Ovary (tissue), 9 donors: ENCODE data around the gene FHOD3. TPM values are rescaled to one million over a fixed set of nuclear protein-coding genes. Genes with fewer than 3 reads are reported as not detected.

Experiments used
- DNase-seq, 5 donors: peaks; one replicate each; pipeline ENCODE4 v3.0.0-alpha.2; 2019 to 2020
- H3K27ac ChIP-seq, 2 donors: fragments of 200-600 bp; one replicate each; pipeline versions ENCODE4 v1.5.1 to v1.8.0; 2019 to 2022
- H3K27me3 ChIP-seq: fragments of 200-600 bp; one replicate; pipeline ENCODE4 v1.8.0; 2022
- H3K36me3 ChIP-seq: fragments of 200-600 bp; sonication (generic); one replicate; pipeline ENCODE4 v1.5.1; 2019
- H3K4me1 ChIP-seq: one replicate; pipeline ENCODE4 v1.8.1; 2013; ENCODE audit warnings: mild to moderate bottlenecking, moderate library complexity; ENCODE audit not compliant: insufficient read depth
- H3K4me3 ChIP-seq: fragments of 200-600 bp; sonication (generic); one replicate; pipeline ENCODE4 v1.5.1; 2017
- H3K9me3 ChIP-seq, 2 donors: fragments of 200-600 bp in 1 of 2; sonication (generic) in 1 of 2; one replicate each; pipeline versions ENCODE4 v1.5.1 to v1.8.1; 2013 to 2019; ENCODE audit warnings: mild to moderate bottlenecking in 1 of 2, moderate library complexity in 1 of 2
- EP300 ChIP-seq: sonication (generic); formaldehyde crosslinking; IDR thresholded peaks from one replicate; pipeline ENCODE4 v1.6.1; 2017; ENCODE audit warnings: antibody characterized with exemption
- POLR2A ChIP-seq: fragments of 450-650 bp; IDR thresholded peaks from one replicate; pipeline ENCODE4 v1.6.1; 2017; ENCODE audit warnings: antibody characterized with exemption, mild to moderate bottlenecking, moderate library complexity
- WGBS, 3 donors: extraction: QIAGEN DNeasy Blood & Tissue Kit in 1 of 3; methylation state at CpG; one replicate each; pipeline versions ENCODE4 v1.1.5 to v1.1.7; 2013 to 2017; 5-methylcytosine and 5-hydroxymethylcytosine counted together
- intact Hi-C, 4 donors: fragments of 100-400 bp; cut with DNase I; formaldehyde crosslinking; loops; one replicate each; pipeline versions ENCODE4 v1.11.0 to v1.15.1; 2022 to 2023
- polyA plus RNA-seq, 2 donors: library from polyadenylated mRNA; stranded (reverse); fragments of 200-250 nt in 1 of 2; fragments of 350-450 nt in 1 of 2; fragmentation: Illumina TruSeq in 1 of 2; extraction: RNeasy Lipid Tissue Mini Kit (QIAGEN cat#74804) in 1 of 2; gene quantifications; one replicate each; pipeline ENCODE4 v1.2.3, GENCODE V29; 2013 to 2014
- total RNA-seq, 7 donors: library from RNA; depleted of rRNA in 2 of 7; stranded (reverse); fragments of >200 nt in 2 of 7; fragmentation: NEBNext Ultra II Directional in 3 of 7; extraction: Animal tissue kit (Norgen Biotek cat#: 25700) in 3 of 7; gene quantifications; one replicate each; pipeline versions ENCODE4 v1.1.0 to v1.2.4, GENCODE V29; 2016 to 2023
- TF ChIP-seq, protein P1 (sequence below), 3 donors: fragments of 450-650 bp in 2 of 3; fragments of 200-600 bp in 1 of 3; IDR thresholded peaks; one replicate each; pipeline versions ENCODE4 v1.5.1 to v1.8.0; 2016 to 2022; ENCODE audit warnings: antibody characterized with exemption in 3 of 3, mild to moderate bottlenecking in 1 of 3
- donor health status: DM: no; HTN: no; CAD: no; lungs with moderate emphysema.
- donor health status: DM: no; HTN: no; CAD: no.
- donor health status: Bipolar disorder and iron deficiency.
- donor health status: DM: yes; HTN: yes; CAD: no.
- donor health status: DM: no; HTN: no; CAD: no.
- donor health status: DM: yes; HTN: yes; CAD: no.

FHOD3 gene
- total and polyA plus RNA-seq, 9 donors: 3.5 to 62.5 (median 11.0) TPM

- no peak overlapping the region for H3K4me3 ChIP-seq
- intact Hi-C loops: no loop called here
- H3K4me1 ChIP-seq: no peaks in the 10 kb centered on the region
- H3K36me3 ChIP-seq: no peaks in the 10 kb centered on the region
- H3K27me3 ChIP-seq: no peaks in the 10 kb centered on the region
- WGBS, 3 donors: 92 to 96% (median 95%) methylated on average over 4 of the region's 4 CpGs
- DNase-seq: no peak
- H3K9me3 ChIP-seq: no peaks in the 10 kb centered on the region
- no peak for TF ChIP-seq POLR2A
- TF ChIP-seq EP300: no peak
- TF ChIP-seq, protein P1, sequence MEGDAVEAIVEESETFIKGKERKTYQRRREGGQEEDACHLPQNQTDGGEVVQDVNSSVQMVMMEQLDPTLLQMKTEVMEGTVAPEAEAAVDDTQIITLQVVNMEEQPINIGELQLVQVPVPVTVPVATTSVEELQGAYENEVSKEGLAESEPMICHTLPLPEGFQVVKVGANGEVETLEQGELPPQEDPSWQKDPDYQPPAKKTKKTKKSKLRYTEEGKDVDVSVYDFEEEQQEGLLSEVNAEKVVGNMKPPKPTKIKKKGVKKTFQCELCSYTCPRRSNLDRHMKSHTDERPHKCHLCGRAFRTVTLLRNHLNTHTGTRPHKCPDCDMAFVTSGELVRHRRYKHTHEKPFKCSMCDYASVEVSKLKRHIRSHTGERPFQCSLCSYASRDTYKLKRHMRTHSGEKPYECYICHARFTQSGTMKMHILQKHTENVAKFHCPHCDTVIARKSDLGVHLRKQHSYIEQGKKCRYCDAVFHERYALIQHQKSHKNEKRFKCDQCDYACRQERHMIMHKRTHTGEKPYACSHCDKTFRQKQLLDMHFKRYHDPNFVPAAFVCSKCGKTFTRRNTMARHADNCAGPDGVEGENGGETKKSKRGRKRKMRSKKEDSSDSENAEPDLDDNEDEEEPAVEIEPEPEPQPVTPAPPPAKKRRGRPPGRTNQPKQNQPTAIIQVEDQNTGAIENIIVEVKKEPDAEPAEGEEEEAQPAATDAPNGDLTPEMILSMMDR (IDR thresholded peaks at IDR 0.05): no peak
- H3K27ac ChIP-seq: no peak overlapping the region
These were observed 193.4 kb downstream of the FHOD3 start for GRCh38 chr18:36490897-36491296.

DNA sequence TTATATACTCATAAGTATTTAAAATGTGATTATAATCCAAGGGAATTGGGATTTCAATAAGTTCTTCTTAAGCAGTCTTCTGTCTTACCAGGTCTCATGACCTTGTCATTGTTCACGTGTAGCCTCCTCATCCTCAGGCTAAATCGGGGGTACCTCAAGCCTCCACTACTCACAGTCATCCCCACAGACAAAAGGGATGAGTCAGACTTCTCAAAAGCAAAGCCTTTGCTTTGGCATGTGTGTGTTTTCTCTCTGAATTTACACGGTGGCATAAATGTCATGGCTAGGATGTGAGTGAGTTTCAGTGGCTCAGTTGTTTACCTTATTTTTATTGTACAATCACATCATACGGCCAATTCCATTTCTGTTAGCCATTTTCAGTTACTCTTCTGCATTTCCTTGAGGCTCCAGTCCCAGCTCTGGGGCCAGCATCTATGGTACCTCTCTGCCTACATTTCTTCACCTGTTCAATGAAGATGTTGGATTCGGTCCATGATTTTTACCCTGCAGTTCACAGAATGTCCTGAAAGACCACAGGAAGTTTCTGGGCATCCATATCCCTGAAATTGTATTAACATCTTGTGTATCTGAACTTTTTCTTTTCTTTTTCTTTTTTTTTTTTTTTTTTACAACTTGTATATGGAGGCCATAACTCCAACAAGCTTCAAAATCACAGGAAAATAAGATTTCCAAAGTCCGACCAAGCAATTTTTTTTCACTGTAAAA, 195.3 kb downstream of the FHOD3 start:
- DNase-seq: no peak
- Histone ChIP-seq H3K27me3 (no peaks in the 10 kb centered on the region), H3K4me3 (no peak overlapping the region), H3K27ac (no peak overlapping the region), H3K9me3 (no peaks in the 10 kb centered on the region), H3K36me3 (no peaks in the 10 kb centered on the region), H3K4me1 (no peaks in the 10 kb centered on the region)
- TF ChIP-seq, protein P1 (IDR thresholded peaks at IDR 0.05): no peak
- TF ChIP-seq POLR2A: no peak
- no peak for TF ChIP-seq EP300
- 89 to 93% (median 91%) methylated on average over 6 of the region's 6 CpGs for WGBS, 3 donors
- intact Hi-C loops: no loop called here

DNA sequence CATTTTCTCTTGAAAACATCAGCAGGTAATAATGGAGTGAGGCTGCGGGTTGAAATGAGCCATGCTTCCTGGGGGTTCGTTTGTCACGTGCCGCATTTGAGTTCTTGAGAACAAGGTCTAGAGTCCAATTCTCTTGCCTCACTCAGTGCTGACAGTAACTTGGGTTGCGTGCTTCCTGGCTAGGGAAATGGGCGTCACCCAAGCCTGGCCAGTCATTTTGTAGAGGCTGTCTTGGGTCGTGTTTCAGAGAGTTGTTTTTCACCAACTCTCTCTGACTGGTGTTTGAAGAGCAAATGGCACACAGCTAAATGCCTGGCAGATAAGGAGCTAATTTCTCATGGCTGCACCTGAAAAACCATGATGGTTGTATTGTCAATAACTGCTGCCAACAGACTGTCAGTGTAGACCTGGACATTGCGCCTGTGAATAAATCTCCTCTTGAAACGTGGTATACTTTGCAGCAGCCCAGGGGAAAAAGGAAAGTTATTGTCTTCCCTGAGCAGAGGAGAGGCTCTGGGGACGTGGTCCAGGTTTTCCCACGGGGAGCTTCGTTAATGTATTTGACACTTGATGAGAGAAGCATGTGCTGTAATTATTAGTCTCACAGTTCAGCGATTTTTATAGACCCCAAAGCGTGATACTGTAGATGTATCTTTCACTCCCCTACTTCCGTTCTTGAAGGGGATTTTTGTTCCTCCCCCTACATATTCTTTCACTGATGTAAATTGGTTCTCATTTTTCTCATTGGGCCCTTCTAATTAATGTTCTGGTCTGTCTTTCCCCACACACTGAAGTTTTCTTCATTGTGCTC, 196.0 kb downstream of the FHOD3 start:
- Histone ChIP-seq H3K9me3 (no peaks in the 10 kb centered on the region), H3K4me3 (no peak overlapping the region), H3K27ac (no peak overlapping the region), H3K36me3 (no peaks in the 10 kb centered on the region), H3K27me3 (no peaks in the 10 kb centered on the region), H3K4me1 (no peaks in the 10 kb centered on the region)
- DNase-seq: no peak
- intact Hi-C loops: no loop called here
- TF ChIP-seq EP300: no peak
- TF ChIP-seq, protein P1 (IDR thresholded peaks at IDR 0.05): no peak
- no peak for TF ChIP-seq POLR2A
- 63 to 79% (median 75%) methylated on average over 15 of the region's 15 CpGs for WGBS, 3 donors

- no peaks in the 10 kb centered on the region for H3K27me3 ChIP-seq
- intact Hi-C loops: no loop called here
- DNase-seq: no peak
- TF ChIP-seq, protein P1 (IDR thresholded peaks at IDR 0.05): no peak
- no peak for TF ChIP-seq EP300
- H3K4me3 ChIP-seq: no peak overlapping the region
- H3K4me1 ChIP-seq: no peaks in the 10 kb centered on the region
- H3K27ac ChIP-seq: no peak overlapping the region
- no peaks in the 10 kb centered on the region for H3K36me3 ChIP-seq
- H3K9me3 ChIP-seq: no peaks in the 10 kb centered on the region
These were observed 196.6 kb downstream of the FHOD3 start for GRCh38 chr18:36494160-36494437.
